ENCODE data around the gene MEGF6.

MEGF6 gene

DNA sequence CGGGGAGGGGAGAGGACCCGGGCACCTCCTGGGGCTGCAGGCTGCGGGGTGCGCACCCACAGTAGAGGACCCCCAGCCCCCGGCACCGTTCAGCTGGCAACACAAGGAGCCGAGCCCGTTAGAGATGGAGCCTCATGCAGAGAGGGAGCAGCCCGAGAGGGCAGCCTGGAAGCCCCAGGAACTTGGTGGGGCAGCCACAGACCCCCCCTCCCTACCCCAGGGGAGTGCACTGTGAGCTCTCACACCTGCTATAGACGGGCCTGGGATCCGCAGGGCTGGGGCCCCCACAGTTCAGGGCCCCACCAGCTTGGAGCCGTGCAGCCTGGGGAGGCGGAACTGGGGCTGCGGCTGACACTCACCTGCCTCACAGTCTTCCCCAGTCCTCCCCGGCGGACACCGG is 109.9 kb downstream of the MEGF6 start:
- no peak for DNase-seq (ENCODE audit: low read depth in 1 of 2, low spot score in 1 of 2)
- Histone ChIP-seq H3K4me3 (replicated peaks; ENCODE audit: insufficient read depth, low read length) (no peak overlapping the region), H3K27ac (replicated peaks) (no peak overlapping the region), H3K27me3 (ENCODE audit: insufficient read depth, poor library complexity, severe bottlenecking) (no peaks in the 10 kb centered on the region)
- TF ChIP-seq POLR2AphosphoS5 (IDR thresholded peaks at IDR 0.05; ENCODE audit: low read depth) (no peak), GABPA (IDR thresholded peaks at IDR 0.05; ENCODE audit: low read depth) (no peak), CTCF (IDR thresholded peaks at IDR 0.05; ENCODE audit: insufficient read depth, low read length) (no peak), SPI1 (IDR thresholded peaks at IDR 0.05; ENCODE audit: borderline replicate concordance, low read depth) (no peak)
- TF ChIP-seq, protein P1, sequence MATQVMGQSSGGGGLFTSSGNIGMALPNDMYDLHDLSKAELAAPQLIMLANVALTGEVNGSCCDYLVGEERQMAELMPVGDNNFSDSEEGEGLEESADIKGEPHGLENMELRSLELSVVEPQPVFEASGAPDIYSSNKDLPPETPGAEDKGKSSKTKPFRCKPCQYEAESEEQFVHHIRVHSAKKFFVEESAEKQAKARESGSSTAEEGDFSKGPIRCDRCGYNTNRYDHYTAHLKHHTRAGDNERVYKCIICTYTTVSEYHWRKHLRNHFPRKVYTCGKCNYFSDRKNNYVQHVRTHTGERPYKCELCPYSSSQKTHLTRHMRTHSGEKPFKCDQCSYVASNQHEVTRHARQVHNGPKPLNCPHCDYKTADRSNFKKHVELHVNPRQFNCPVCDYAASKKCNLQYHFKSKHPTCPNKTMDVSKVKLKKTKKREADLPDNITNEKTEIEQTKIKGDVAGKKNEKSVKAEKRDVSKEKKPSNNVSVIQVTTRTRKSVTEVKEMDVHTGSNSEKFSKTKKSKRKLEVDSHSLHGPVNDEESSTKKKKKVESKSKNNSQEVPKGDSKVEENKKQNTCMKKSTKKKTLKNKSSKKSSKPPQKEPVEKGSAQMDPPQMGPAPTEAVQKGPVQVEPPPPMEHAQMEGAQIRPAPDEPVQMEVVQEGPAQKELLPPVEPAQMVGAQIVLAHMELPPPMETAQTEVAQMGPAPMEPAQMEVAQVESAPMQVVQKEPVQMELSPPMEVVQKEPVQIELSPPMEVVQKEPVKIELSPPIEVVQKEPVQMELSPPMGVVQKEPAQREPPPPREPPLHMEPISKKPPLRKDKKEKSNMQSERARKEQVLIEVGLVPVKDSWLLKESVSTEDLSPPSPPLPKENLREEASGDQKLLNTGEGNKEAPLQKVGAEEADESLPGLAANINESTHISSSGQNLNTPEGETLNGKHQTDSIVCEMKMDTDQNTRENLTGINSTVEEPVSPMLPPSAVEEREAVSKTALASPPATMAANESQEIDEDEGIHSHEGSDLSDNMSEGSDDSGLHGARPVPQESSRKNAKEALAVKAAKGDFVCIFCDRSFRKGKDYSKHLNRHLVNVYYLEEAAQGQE (IDR thresholded peaks at IDR 0.05; ENCODE audit: insufficient replicate concordance, low read depth): no peak

GRCh38 chr1:3500265-3500835 is 111.0 kb downstream of the MEGF6 start:
- TF ChIP-seq, protein P1 (IDR thresholded peaks at IDR 0.05; ENCODE audit: insufficient replicate concordance, low read depth): no peak
- TF ChIP-seq CTCF (IDR thresholded peaks at IDR 0.05; ENCODE audit: insufficient read depth, low read length): no peak
- no peak for TF ChIP-seq GABPA (IDR thresholded peaks at IDR 0.05; ENCODE audit: low read depth)
- no peak for TF ChIP-seq POLR2AphosphoS5 (IDR thresholded peaks at IDR 0.05; ENCODE audit: low read depth)
- no peak for TF ChIP-seq SPI1 (IDR thresholded peaks at IDR 0.05; ENCODE audit: borderline replicate concordance, low read depth)
- Histone ChIP-seq H3K4me3 (replicated peaks; ENCODE audit: insufficient read depth, low read length) (no peak overlapping the region), H3K27me3 (ENCODE audit: insufficient read depth, poor library complexity, severe bottlenecking) (no peaks in the 10 kb centered on the region), H3K27ac (replicated peaks) (no peak overlapping the region)
- no peak for DNase-seq (ENCODE audit: low read depth in 1 of 2, low spot score in 1 of 2)

GRCh38 chr1:3499611-3500010 is 111.7 kb downstream of the MEGF6 start:
- no peaks in the 10 kb centered on the region for H3K27me3 ChIP-seq (ENCODE audit: insufficient read depth, poor library complexity, severe bottlenecking)
- no peak for DNase-seq (ENCODE audit: low read depth in 1 of 2, low spot score in 1 of 2)
- no peak overlapping the region for H3K4me3 ChIP-seq (replicated peaks; ENCODE audit: insufficient read depth, low read length)
- TF ChIP-seq, protein P1 (IDR thresholded peaks at IDR 0.05; ENCODE audit: insufficient replicate concordance, low read depth): no peak
- no peak for TF ChIP-seq GABPA (IDR thresholded peaks at IDR 0.05; ENCODE audit: low read depth)
- TF ChIP-seq CTCF (IDR thresholded peaks at IDR 0.05; ENCODE audit: insufficient read depth, low read length): no peak
- TF ChIP-seq POLR2AphosphoS5 (IDR thresholded peaks at IDR 0.05; ENCODE audit: low read depth): no peak
- TF ChIP-seq SPI1 (IDR thresholded peaks at IDR 0.05; ENCODE audit: borderline replicate concordance, low read depth): no peak
- H3K27ac ChIP-seq (replicated peaks): no peak overlapping the region
